ENCODE data around the gene NCAM2. TPM values are rescaled to one million over a fixed set of nuclear protein-coding genes. Genes with fewer than 3 reads are reported as not detected.

Gene NCAM2
- total RNA-seq, 4 donors from 2014 or later, result 3.2 to 9.1 (median 4.6) TPM

GRCh38 chr21:21184771-21185528 is 186.7 kb downstream of the NCAM2 start:
- Histone ChIP-seq H3K4me3 (no peak overlapping the region), H3K36me3 (no peaks in the 10 kb centered on the region), H3K9me3 (no peaks in the 10 kb centered on the region), H3K4me1 (no peaks in the 10 kb centered on the region), H3K27ac (no peak overlapping the region), H3K27me3 (no peaks in the 10 kb centered on the region)
- TF ChIP-seq CTCF (IDR thresholded peaks at IDR 0.05), result no peak
- no peak for TF ChIP-seq POLR2A (IDR thresholded peaks at IDR 0.05)
- no peak for TF ChIP-seq POLR2AphosphoS5 (IDR thresholded peaks at IDR 0.05)
- TF ChIP-seq EP300 (IDR thresholded peaks at IDR 0.05), result no peak
- no peak for ATAC-seq
- WGBS, 2 donors (ENCODE audit: low coverage in 1 of 2), result 84 to 87% methylated on average over 4 of the region's 4 CpGs

GRCh38 chr21:21187579-21187978 is 189.4 kb downstream of the NCAM2 start:
- H3K36me3 ChIP-seq, result no peaks in the 10 kb centered on the region
- H3K27me3 ChIP-seq, result no peaks in the 10 kb centered on the region
- TF ChIP-seq POLR2AphosphoS5 (IDR thresholded peaks at IDR 0.05) (no peak), EP300 (IDR thresholded peaks at IDR 0.05) (no peak), POLR2A (IDR thresholded peaks at IDR 0.05) (no peak), CTCF (IDR thresholded peaks at IDR 0.05) (no peak)
- no peak overlapping the region for H3K27ac ChIP-seq
- WGBS, 2 donors (ENCODE audit: low coverage in 1 of 2), result 60 to 78% methylated on average over 1 to 2 of the region's 2 CpGs
- no peak overlapping the region for H3K4me3 ChIP-seq
- no peaks in the 10 kb centered on the region for H3K4me1 ChIP-seq
- H3K9me3 ChIP-seq, result no peaks in the 10 kb centered on the region
- ATAC-seq, result no peak

GRCh38 chr21:21188513-21189195 is 190.4 kb downstream of the NCAM2 start:
- no peak overlapping the region for H3K4me3 ChIP-seq
- TF ChIP-seq EP300 (IDR thresholded peaks at IDR 0.05), result no peak
- no peak for TF ChIP-seq CTCF (IDR thresholded peaks at IDR 0.05)
- TF ChIP-seq POLR2AphosphoS5 (IDR thresholded peaks at IDR 0.05), result no peak
- TF ChIP-seq POLR2A (IDR thresholded peaks at IDR 0.05), result no peak
- 76 to 93% methylated on average over 2 of the region's 2 CpGs for WGBS, 2 donors (ENCODE audit: low coverage in 1 of 2)
- H3K27ac ChIP-seq, result no peak overlapping the region
- no peaks in the 10 kb centered on the region for H3K9me3 ChIP-seq
- no peaks in the 10 kb centered on the region for H3K4me1 ChIP-seq
- H3K27me3 ChIP-seq, result no peaks in the 10 kb centered on the region
- H3K36me3 ChIP-seq, result no peaks in the 10 kb centered on the region
- ATAC-seq, result no peak

GRCh38 chr21:21195417-21195943 is 197.3 kb downstream of the NCAM2 start:
- no peak overlapping the region for H3K4me3 ChIP-seq
- H3K36me3 ChIP-seq, result no peaks in the 10 kb centered on the region
- ATAC-seq, result no peak
- peaks cover 0 to 8% (median 2%) of the 10 kb centered on the region in 3 donors for H3K4me1 ChIP-seq
- TF ChIP-seq POLR2A (IDR thresholded peaks at IDR 0.05), result no peak
- TF ChIP-seq POLR2AphosphoS5 (IDR thresholded peaks at IDR 0.05), result no peak
- TF ChIP-seq CTCF (IDR thresholded peaks at IDR 0.05), result no peak
- no peak for TF ChIP-seq EP300 (IDR thresholded peaks at IDR 0.05)
- 75 to 94% methylated on average over 1 of the region's 1 CpG for WGBS, 2 donors (ENCODE audit: low coverage in 1 of 2)
- H3K27me3 ChIP-seq, result no peaks in the 10 kb centered on the region
- H3K9me3 ChIP-seq, result no peaks in the 10 kb centered on the region
- H3K27ac ChIP-seq, result no peak overlapping the region
